HG03280 (cell line): ENCODE results near the gene GALNT18.

Experiments used
- ATAC-seq: cut with Tn5 transposase; IDR thresholded peaks from one replicate; pipeline ENCODE4 v1.9.1; 2021; ENCODE audit warnings: mild to moderate bottlenecking, moderate library complexity; ENCODE audit not compliant: unreplicated experiment

GALNT18 gene

DNA sequence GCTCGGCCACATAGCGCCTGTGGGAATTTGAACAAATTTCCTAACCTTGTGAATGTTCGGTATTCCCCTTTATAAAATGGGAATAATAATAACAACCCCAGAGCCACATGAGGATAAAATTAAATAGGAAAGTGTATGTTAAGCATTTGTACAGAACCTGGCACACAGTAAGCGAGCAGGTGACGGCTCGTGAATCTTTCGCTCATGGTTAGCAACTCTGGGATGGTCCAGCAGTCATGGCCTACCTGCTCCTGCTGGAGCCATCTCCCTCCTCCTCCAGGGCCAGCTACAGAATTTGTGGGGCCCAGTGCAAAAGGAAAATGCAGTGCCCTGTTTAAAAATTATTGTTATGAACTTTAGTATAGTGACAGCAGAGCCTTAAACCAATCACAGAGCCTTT is 180.3 kb downstream of the GALNT18 start:
- no peak for ATAC-seq

DNA sequence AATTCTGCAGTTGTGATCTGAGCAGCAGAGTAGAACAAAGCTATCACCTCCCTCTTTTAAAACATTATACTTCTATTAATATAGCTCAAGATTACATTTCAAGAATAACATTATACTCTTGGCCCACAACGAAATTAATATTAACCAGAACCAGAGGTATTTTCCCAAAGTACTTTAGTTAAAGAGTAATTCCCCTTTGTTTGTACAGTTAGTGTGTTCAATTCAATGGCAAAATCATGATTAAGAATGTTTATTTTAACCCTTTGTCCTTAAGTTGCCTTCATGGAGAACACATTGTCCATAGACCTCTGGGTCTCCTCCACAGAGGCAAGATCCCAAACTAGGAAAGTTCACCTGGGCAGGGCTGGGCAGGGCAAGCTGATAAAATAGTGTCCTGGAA is 180.7 kb downstream of the GALNT18 start:
- no peak for ATAC-seq

DNA sequence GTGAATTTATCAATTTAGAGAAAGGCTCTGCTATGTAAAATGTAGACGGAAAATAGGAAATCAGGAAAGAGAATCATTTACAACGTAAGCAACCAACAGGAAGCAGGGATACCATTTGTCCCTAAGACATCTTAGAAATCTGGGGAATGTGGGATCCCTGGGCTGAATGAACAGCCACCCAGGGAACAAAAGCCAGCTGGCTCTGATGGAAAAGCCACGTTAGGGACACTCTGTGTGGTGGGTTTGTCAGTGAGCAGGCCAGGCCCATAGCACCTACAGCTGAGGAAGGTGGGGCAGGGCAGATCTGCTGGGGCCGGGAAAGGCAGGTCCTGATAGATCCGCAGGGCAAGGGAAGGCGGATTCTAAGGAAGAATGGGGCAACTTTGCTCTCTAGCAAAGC is 181.7 kb downstream of the GALNT18 start:
- no peak for ATAC-seq

- ATAC-seq = no peak
Observed at GRCh38 chr11:11439591-11439990, 182.2 kb downstream of the GALNT18 start.

- no peak for ATAC-seq
Observed at GRCh38 chr11:11436715-11437313, 185.0 kb downstream of the GALNT18 start.

GRCh38 chr11:11435635-11436034 is 186.2 kb downstream of the GALNT18 start:
- no peak for ATAC-seq

DNA sequence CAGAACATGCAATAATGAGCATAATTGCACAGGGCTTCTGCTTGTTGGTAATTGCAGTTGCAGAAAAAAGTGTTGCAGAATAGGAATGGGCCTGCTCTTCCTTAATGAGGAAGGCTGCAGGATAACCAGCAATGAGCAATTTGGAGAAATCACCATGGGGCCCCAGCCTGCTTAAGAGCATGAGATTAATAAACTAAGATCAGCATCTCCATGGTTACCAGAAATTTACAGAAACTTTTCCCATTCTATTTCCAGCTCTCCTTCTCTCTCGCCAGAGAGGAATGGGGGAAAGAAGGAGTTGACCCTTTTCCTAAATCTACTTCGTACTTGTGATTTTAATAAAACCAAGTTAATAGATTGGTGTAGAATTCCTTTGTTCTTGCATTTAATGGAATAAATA is 187.8 kb downstream of the GALNT18 start:
- ATAC-seq = no peak

GRCh38 chr11:11432621-11433319 is 189.0 kb downstream of the GALNT18 start:
- ATAC-seq = no peak

GRCh38 chr11:11430431-11430830 is 191.4 kb downstream of the GALNT18 start:
- no peak for ATAC-seq

DNA sequence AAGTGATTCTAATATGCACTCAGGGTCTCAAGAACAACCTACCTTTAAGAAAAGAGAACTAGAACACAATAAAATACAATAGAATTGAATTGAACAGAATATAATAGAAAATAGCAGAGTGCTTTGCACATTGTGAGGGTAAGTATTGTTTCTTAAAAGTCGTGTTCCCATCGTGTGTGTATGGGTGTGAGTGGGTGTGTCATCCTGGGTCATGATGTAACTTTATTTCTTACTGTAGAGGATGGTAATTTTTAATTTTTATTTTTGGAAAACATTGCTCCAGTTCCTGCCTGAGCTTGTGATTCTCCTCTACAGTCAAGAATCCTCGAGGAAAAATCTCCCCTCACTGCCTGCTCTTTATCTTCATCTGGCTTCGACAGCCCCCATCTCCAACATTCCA is 193.1 kb downstream of the GALNT18 start:
- ATAC-seq = no peak

- no peak for ATAC-seq
Observed at GRCh38 chr11:11427542-11427941, 194.3 kb downstream of the GALNT18 start.

- ATAC-seq = no peak
Observed at GRCh38 chr11:11427140-11427539, 194.7 kb downstream of the GALNT18 start.

DNA sequence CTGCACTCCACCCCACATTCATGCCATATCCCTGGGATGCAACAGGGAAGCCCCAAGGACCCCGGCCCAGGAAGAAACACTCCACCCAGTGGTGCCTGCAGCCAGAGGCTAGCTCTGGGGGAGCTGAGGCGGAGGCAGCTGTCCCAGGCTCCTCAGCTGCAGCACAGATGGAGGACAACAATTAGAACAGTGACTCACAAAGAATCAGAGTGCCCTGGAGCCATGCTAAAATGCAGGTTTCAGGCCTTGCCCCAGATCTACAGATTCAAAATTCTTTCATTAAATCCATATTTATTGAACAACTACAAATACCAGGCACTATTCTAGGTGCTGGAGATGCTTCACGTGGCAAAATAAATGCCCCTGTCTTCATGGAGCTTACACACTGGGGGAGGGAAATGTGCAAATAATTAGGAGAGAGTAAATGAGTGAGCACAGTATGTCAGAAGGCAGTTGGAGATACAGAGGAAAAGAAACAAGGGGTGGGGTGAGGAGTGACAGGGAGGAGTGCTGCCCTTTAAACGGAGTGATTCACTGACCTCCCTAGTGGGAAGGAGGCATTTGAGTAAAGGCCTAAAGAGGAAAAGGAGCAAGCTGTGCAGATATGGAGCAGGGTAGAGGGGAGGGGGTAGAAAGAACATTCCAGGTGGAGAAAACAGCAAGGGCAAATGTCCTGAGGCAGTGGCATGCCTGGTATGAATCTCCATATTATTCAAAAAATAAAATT is 195.4 kb downstream of the GALNT18 start:
- no peak for ATAC-seq

GRCh38 chr11:11425806-11426205 is 196.0 kb downstream of the GALNT18 start:
- no peak for ATAC-seq

DNA sequence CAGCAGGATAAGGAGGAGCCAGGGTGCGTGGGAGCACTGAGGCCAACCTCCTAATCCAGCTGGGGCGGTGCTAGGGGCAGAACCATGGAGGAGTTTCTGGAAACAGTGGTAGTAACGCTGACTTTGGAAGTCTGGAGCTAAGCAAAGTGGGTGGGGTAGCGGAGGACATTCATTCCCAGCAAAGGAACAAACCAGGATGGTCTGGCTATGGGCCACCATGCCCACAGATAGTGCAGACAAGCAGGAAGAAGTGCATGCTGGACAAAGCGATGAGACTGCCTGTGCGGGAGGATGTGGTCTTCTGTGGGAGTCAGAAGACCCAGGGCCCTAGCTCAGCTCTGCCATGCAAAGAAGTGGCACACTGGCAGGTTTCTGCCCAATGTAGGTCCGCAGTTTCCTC is 197.1 kb downstream of the GALNT18 start:
- no peak for ATAC-seq

DNA sequence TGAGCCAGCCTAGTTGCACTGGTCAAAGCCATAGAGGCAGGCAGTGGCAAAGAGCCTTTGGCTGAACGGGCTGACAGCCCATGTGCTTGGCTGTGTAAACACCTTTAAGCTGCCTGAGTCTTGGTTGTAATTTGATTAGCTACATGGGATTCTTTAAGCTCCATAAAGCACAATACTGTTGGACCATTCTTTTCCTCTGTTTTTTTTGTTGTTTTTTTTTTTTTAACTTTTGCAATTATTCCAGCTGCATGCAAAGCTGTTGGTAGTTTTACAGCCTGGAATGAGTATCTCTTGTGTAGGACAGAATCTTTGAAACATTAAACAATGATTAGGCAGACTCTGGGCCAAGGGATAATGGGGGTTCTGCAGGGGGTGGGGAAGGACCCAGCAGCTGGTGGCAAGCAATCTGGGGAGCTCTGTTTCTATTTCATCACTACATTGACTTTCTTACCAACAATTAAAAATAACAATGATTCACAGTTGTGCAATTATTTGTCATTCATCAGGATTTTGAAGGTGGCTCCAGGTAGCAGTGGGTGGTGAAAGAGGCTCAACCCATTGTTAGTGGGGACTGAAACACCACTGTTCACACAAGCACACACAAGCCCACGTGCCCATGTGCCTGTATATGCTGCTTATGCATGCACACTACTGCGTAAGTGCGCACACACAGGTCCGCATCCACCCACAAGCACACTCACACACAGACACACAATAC is 199.2 kb downstream of the GALNT18 start:
- ATAC-seq = no peak

DNA sequence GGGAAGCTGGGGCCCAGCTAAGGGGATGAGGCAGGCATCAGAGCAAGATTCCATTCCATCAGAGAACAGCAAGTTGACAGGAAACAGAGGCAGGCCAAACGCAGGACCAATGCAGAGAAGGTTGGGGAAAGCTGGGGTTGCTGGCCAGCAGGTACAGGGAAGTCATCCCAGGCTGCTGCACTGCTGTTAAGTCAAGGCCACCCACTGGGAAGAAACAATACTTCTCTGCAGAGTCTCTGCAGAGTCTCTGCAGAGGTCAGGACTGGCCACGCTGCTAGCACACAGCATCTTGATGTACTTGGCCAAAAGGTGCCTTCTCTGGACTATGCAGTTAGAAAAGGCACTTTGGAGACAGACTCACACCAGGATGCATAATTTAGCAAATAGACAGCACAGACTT is 200.3 kb downstream of the GALNT18 start:
- no peak for ATAC-seq

DNA sequence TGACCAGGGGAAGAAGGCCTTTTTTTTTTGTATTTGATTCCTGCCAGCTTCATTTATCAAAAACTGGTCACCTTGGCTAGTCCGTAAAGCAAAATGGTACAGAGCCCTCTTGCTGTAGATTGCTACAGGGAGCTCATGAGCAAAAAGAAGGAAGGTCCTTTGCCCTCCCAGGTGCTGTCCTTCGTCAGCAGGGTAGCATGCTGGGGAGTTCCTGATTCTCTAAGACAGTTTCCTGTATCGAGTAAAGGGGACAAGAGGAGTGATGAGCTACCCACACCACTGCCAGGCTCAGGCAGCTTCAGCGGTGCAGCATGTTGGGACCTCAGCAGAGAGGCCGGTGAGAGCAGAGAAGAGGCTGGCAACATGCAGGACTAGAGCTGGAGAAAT is 200.9 kb downstream of the GALNT18 start:
- ATAC-seq = no peak

DNA sequence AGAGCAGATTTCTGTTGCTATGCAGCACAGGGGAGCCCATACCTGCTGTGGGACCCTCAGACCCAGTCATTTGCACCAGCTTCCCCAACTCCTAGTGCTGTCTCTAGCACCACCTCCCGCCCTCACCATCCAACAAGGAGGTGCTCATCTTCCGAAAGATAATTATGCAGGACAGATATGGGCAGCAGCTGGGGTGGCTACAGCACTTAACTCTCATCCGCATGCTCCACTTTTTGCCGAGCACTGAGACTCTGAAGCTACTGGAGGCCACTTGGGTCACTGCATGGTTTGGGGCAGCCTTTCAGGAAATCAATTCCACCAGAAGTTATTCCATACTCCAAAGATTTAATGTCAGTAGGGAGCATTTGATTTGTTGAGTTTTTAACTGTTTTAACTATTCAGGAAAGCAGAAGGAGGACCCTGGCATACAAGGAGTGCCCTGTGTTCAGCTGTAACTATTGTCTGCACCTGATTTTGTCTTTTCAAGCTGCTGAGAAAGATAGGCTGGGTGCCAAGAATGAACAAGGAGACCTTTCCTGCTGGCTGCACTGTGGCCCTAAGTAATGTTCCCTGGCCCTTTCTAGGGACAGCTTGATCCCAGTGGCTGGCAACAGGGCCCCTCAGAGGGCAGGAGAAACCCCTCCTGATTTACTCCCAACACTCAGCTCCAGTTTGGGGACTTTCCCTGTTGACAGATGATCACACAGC is 201.5 kb downstream of the GALNT18 start:
- no peak for ATAC-seq

GRCh38 chr11:11419747-11420146 is 202.1 kb downstream of the GALNT18 start:
- no peak for ATAC-seq

GRCh38 chr11:11416917-11417316 is 204.9 kb downstream of the GALNT18 start:
- ATAC-seq = no peak
